HS-27A (cell line): ENCODE data around the gene STARD9.
"Not testable (repeated sequence)": the region's sequence is repeated elsewhere in the genome, so short reads cannot be mapped to it uniquely, and the experiment has no call there.

Experiments used
- DNase-seq: peaks from one replicate; pipeline ENCODE4 v3.0.0-alpha.2; 2012; ENCODE audit warnings: low read depth, missing footprints

STARD9 gene

DNA sequence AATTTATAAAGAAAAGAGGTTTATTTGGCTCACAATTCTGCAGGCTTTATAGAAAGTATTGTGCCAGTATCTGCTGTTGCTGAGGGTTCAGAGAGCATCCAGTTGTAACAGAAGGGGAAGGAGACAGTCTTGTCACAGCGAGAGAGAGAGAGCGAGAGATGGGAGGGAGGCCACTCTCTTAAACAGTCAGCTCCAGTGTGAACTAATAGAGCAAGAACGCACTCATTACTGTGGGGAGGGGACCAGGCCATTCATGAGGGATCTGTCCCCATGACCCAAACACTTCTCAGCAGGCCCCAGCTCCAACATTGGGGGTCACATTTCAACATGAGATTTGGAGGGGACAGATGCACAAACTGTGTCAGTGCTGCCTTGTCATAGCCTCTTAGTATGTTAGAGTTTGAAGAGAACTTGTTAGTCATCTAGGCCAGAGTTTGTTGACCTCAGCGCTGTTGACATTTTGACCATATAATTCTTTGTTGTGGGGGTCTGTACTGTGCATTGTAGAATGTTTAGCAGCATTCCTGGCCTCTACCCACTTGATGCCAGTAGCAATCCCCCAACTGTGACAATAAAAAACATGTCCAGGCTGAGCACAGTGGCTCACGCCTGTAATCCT, 15.3 kb downstream of the STARD9 start:
- no peak for DNase-seq

DNA sequence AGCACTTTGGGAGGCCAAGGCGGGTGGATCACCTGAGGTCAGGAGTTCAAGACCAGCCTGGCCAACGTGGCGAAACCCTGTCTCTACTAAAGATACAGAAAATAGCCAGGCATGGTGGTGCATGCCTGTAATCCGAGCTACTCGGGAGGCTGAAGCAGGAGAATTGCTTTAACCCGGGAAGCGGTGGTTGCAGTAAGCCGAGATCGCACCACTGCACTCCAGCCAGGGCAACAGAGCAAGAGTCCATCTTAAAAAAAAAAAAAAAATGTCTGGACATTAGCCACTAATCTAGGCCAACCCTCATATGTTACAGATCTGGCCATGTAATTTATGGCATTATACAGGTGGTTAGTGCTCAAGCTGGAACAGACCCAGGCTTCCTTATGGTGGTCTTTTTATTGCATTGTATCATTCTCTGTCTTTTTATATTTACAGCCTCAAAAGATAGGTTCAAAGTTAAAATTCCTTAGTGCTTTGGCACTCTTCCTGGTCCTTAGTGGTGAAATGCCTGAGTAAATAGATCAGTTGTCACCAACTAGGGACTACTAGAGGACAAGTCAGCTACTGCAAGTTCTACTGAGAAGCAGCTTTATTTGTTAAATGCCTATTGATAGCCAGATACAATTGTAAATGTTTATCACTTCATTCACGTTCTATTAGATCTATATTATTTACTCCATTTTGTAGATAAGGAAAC, 16.0 kb downstream of the STARD9 start:
- no peak for DNase-seq

DNA sequence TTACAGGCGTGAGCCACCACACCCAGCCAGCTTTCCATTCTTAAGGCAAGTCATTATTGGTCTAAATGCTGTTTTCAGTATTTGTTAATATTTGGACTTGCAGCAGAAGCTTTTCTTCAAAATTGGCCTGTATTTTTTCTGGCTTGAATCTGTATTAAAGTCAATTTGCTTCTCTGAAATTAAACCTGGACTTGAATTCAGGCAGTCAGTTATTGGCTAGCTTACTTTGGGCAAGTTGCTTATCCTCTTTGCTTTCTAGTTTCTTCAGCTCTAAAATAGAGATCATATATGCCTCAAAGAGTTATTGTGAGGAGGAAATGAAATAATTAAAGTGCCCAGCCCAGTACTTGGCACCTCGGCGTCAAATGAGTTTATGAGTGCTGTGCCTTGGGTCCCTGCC, 17.3 kb downstream of the STARD9 start:
- no peak for DNase-seq

DNA sequence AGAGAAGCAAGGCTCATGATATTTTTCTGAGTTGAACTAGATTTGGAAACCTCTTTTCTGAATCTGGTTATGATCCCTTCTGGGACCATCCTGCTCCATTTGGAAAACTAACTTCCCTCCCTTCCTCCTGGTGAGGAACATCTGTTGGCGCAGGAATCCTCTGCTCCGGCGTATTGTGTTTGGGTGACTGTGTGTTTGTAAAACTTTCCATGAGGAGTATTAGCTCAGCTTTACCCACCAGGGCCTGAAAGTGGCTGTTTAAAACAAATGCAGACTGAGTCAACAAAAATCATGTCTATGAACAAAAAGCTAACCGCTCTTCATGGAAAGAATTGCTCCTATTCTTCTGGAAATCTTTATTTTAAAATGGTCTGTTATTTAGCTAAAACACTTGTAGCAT, 17.7 kb downstream of the STARD9 start:
- no peak for DNase-seq

DNA sequence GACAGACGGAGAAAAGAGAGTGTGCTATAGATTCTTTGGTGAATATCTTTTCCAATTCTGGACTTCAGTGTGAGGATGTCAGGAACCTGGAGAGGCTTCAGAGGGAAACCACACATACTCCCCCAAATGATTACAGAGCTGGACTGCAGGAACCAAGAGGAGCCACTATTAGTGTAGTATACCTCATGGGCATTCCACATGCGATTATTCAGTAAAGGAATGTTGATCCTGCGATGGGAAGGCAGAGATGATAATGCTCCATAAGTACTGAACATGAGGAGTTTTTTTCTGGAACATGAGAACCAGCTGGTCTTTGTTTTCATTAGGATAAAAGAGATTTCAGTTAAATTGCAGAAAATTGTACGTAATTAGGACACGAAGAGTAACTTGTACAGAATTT, 18.7 kb downstream of the STARD9 start:
- no peak for DNase-seq

DNA sequence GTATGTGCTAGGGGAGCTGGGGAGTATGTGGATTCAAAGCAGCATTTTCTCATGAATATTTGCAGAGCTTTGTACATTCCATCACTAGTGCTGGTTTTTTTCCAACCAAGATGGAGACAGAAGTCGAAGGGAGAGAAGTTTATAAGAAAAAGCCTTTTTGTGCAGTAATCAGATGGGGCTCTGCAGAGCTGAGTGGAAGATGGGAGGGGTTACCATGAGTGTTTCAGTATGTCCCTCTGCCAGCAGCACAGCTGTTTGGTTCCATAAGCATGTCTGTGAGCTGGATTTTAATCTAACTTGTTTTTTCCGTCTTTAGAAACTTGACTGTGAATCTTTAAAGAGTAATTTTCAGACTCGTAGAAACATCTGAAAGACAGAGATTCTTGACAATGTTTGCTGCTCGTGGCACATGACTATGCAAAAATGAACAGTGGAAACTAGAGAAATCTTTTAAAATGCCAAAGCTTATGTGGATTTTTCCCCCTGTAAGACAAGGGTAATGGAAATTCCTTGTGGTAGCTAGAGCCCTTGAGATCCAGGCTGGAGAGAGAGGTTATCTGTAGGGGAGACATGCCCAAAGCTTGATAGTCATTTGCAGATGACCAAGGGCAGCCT, 20.3 kb downstream of the STARD9 start:
- no peak for DNase-seq

DNA sequence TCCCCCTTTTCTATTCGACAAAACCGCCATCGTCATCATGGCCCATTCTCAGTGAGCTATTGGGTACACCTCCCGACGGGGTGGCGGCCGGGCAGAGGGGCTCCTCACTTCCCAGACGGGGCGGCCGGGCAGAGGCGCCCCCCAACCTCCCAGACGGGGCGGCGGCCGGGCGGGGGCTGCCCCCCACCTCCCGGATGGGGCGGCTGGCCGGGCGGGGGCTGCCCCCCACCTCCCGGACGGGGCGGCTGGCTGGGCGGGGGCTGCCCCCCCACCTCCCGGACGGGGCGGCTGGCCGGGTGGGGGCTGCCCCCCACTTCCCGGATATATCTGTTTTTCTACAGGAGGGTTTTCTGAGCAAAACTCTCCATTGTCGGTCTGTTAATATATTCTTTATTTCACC, 25.9 kb downstream of the STARD9 start:
- DNase-seq: not testable (repeated sequence)

DNA sequence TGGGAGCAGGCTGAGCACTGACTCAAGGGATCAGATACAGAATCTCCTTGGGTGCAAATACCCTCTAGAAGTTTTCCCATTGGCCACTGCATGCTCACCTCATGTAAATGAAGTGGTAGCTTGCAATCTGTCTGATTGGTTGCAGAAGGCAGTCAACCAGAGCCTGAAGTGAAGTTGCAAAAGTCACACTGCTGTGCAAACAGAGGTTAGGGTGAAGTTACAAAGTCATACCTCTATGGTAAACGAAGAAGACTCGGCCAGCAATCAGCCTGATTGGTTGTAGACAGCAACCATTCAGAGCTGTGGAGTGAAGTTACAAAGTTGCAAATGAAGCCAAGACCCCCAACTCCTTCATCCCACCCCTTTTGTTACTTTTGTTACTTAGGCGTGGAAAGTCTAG, 27.1 kb downstream of the STARD9 start:
- DNase-seq: no peak

DNA sequence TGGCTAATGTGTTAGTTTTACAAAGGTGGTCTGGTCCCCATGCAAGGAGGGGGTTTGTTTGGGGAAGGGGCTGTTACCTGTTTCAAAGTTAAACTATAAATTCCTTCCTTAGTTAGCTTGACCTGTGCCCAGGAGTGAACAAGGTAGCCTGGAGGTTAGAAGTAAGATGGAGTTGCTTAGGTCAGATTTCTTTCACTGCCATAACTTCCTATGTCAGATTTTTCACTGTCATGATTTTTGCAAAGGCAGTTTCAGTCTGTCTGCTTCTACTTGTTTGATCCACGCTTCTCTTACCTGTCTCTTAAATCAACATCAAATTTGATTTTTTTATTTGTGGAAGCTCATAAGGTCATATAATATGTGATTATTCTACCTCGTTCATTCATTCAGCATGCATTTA, 28.6 kb downstream of the STARD9 start:
- no peak for DNase-seq

DNA sequence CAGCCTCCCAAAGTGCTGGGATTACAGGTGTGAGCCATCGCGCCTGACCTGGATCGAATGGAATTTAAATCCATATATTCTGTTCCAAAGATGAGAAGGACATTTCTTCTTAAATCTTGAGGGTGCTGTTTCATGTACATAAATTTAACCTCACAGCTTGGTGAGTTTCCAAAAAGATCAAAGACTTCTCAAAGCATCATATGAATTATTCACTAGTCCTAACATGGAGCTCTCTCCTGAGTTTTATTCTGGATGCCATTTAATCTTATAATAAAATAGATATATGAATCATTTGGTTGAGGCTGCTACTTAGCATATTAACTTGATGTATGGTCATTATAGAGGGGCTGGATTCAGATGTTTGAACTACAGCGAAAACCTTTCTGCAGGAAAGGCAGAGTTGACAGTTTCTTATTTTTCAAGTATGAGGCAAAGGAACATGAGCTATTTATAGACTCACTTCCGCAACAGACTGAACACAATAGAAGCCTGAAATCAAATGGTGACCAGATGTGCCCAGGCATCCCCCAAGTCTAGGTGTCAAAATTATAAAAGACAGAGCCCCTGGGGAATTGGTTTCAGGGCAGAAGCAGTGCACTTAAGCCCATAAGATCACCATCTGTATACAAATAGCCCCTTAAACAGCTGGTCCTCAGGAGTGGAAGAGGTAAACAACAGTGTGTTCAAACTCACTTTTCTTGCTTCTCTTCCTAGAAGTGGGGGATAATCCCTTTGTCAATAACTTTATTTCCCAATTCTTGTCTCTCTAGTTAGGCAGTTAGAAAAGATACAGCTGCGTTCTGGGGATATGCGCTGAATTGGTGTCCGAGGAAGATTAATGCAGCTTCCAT, 29.7 kb downstream of the STARD9 start:
- no peak for DNase-seq

DNA sequence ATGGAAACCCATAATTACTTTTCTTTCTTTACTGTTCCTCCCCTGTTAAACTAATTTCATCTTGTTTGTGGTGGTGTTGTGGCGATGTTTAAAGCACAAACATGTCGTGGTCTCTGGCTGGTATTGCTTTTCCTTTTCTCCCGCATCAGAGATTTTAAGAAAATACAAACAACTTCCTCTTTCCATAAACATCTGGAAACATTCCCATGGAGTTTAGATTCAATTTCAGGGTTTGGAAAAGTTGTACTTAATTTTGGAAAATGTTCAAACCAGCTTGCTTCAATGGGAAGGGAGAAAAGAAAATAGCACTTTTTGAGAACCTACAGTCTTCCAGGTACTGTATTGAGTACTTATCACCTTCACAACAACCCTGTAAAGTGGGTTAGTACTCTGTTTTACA, 30.4 kb downstream of the STARD9 start:
- no peak for DNase-seq

DNA sequence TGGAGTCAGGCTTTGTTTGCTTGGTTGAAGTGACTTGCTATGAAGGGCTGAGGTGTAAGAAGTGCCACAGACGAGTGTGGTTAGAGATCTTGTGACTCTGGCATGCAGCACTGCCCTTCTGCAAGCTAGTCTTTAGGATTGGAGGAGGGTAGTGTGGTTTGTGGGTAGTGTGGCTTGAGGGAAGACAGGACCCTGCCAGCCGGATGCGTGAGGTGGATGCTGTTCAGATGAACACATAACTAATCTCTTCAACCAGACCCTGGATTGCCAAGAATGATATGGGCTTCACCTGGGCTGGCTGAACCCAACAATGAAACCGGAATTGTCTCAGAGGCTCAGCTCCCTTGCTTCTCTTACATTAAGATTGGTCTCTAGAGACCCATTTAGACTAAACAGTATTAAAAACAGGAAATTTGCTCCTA, 32.7 kb downstream of the STARD9 start:
- DNase-seq: no peak

DNA sequence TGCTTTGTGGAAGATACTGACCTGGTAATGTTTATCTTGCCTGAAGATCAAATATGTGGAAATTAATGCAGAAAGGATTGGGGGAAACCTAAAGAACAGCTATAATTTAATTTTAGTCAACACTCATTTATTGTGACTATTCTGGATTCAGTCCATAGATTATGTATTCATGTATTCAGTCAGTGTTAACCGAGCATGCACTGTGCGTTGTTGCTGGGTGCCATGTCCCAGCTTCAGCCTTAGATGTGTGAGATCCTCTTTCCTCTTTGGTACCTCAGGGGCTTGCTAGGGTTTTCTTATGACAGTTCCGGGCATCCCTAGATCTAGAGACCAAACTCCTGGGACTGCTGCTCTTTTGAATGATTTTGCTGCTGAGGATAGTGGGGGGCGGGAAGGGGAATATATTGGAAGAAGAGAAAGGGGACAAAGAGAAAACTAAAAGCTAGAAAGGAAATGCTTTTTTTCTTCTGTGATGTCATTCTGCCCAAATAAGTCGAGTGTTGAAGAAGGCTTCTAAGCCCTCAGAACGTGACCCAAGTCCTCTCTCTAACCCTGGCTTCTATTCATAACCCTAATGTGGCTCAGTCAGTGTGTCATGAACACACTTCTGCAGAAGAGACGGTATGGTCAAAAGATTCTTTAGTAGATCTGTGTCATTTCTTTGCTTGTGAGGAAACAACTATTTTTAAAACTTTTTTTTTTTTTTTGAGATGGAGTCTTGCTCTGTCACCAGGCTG, 33.5 kb downstream of the STARD9 start:
- DNase-seq: no peak

DNA sequence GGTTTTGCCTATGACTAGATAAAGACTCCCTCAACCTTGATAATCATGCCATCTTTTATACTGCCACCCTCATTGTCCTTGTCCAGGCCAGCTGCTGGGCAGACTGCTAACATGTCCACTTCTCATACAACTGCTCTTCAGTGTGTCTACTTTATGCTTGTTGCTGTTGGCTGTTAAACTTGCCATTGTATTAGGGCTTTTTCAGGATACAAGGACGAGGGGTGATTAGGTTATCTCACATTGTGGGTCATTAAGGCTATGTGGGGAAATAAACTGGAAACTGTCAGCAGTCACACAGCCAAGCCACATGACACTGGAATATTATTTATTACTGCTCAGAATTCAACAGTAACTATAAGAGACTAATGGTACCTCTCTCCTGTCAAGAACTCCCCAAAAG, 36.1 kb downstream of the STARD9 start:
- no peak for DNase-seq

DNA sequence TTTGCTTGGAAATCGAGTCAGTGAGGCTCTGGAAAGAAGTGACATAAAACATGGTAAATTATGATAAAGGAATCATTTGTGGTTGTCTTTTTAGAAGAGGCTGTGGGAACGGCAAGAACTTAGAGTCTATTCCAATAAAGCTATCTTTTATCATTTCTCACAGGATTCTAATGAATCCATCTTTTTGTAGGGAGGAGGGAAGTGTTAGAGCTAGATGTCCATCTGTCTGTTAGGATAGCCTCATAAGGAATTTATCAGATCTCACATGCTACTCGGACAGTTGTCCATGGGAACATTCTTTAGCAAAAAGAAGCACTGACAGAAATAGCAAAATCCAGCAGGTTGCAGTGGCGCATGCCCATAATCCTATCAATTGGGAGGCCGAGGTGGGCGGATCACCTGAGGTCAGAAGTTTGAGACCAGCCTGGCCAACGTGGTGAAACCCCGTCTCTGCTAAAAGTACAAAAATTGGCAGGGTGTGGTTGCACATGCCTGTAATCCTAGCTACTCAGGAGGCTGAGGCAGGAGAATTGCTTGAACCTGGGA, 37.0 kb downstream of the STARD9 start:
- no peak for DNase-seq

DNA sequence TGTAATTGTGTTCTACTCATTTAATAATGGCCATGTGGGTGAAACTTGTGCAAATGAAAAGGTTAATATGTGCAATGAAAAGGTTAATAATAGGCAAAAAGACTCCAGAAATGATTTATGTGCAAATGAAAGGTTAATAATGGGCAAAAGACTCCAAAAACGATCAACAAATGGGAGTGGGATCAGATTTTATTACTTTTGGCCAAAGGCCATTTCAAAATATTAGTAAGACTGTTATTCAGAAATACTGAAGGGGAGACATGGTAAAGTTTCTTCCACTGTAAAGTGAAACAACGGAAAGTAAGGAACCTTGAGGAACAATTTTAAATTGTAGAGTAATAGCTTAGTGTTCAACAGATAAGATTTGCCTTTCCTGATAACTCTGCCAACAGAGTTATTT, 40.7 kb downstream of the STARD9 start:
- no peak for DNase-seq

DNA sequence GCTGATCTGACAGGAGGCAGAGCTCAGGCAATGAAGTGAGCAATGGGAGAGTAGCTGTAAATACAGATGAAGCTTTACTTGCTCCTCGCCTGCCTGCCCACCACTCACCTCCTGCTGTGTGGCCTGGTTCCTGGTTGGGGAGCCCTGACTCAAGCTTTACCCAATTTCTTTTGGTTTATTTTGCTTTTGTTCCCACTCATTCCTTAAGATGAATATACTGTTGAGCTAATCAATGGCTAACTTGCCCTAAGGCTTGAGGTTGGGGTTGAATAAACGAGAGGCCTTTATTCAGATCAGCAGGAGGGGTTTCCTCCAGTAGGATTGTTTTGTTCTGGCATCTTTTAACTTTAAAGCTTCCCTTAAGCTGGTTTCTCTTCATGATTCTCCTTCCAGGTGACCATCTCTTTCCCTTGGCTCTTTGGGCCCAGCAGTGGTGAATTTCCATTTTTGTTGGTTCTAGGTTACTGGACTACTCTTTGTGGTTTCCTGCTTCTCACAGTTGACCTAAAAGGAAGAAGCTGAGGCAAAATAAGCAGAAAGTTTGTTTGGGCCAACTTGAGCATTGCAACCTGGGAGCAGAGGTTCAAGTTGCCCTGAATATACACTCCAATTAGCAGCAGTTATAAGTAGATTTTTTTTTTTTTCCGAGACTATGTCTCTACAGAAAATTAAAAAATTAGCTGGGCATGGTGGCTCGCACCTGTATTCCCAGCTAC, 44.4 kb downstream of the STARD9 start:
- no peak for DNase-seq

DNA sequence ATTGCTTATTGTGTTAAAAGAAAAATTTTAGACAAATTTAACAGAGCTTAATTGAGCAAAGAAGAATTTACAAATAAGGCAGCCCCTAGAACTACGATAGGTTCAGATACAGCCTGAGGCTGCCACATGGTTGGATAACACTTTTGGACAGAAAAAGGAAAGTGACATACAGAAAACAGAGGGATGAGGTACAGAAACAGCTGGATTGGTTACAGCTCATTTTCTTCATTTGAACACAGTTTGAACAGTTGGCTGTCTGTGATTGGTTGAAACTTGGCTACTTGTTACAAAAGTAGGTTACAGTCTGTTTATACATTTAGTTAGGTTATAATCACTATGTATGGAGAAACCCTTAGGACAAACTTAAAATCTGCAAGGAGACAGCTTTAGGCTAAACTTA, 46.0 kb downstream of the STARD9 start:
- DNase-seq: no peak

DNA sequence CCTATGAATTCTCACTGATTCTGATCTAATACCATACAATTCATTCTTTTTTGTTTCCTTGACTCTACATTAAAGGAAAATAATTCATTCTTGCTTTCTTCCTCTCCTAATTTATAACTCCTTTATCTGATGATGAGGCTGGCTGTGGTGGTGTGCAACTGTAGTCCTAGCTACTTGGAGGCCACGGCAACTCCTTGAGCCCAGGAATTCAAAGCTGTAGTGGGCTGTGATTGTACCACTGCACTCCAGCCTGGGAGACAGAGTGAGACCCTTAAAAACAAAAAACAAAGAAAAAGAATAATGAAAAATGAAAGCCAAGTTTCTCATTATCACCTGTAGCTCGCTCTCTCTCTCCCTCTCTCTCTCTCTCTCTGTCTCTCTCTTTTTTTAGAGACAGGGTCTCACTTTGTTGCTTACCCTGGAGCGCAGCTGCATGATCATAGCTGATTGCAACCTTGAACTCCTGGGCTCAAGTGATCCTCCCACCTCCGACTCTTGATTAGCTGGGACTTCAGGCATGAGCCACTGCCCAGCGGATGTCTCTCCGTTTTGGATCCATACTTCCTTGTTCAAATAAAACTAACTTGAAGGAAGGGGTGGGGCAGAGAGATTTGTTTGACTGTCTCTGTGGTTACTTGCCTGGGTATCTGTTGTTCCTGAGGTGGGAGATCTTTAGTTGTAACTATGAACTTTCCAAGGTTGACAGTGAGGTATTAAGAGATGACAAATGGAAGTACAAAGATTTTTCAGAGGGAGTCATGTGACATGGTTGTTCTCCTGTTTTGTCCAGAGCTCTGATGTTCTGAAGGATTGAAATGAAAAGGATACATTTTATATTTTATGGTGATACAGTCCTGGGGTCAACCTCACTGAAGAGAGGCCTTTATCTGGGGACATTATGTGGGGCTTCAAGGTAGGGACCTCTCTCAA, 46.9 kb downstream of the STARD9 start:
- DNase-seq: no peak

DNA sequence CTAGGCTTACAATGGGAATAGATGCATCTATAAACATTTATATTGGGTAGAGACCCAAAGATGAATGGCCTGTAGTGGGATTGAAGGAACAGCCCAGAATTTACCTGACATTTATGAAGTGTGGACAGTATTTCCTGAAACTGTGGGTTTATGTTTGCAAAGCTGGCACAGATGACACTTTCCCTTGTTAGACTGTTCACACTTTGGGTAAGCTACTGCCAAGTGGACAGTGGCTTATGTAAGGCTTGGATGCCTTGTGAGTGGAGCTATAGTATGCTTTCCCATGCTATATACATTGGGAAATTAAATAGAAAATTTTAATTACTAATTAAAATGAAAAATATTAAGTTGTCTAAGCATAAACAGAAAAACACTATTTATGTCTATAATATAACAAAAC, 48.5 kb downstream of the STARD9 start:
- no peak for DNase-seq
